Stimulated activated CD8-positive, alpha-beta memory T cell treated with anti-CD3 and anti-CD28 coated beads, Interleukin-7, amount 100 ng/mL, for 24 hours (primary cell): ENCODE measurements around the gene AGER.

ENCODE experiments used
- DNase-seq: peaks from one replicate; pipeline ENCODE4 v3.0.0-alpha.2; 2020; ENCODE audit warnings: low read depth

Gene AGER

GRCh38 chr6:32168807-32169591 is 15.1 kb downstream of the AGER start:
- DNase-seq, result no peak

- no peak for DNase-seq
These were observed 15.7 kb downstream of the AGER start for GRCh38 chr6:32168350-32168749.

GRCh38 chr6:32167761-32168262 is 16.2 kb downstream of the AGER start:
- no peak for DNase-seq

GRCh38 chr6:32167154-32167760 is 16.8 kb downstream of the AGER start:
- no peak for DNase-seq

DNA sequence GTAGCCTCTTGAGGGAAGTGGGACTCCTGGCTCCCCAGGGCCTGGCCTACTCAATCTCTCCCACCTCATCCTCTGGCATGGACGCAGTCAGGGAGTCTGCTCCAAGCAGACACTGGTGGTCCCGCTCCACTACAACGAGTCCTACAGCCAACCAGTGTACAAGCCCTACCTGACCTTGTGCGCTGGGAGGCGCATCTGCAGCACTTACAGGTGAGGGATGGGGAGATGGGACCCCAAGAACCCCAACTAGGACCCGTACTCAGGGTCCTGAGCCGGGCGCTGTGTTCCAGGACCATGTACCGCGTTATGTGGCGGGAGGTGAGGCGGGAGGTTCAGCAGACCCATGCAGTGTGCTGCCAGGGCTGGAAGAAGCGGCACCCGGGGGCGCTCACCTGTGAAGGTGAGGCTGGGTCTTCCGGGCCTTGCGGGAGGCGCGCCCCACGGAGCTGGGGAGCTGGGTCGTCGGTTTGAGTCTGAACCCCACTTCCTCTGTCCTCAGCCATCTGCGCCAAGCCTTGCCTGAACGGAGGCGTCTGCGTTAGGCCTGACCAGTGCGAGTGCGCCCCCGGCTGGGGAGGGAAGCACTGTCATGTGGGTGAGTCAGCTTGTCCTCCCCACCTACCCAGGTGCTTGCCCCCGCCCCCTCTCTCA is 17.5 kb downstream of the AGER start:
- no peak for DNase-seq

DNA sequence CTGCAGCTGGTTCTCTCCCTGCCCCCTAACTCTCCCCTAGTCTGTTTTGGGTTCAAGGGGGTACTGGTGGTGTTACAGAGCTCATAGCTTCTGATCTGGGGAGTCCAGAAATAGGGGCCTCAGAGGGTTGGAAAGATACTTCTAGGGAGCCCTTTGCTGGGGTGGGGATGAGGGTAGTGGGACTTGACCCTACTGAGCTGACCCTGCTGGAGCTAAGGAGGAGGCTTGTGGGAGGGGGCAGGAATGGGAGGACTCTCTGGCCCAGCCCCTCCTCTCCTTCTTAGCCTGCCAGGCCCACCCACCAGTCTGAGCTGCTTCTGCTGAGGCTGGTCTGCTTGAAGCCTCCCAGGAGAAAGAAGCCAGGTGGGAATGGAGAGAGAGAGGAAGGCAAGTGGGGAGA is 19.8 kb downstream of the AGER start, which contains the start of gene EGFL8:
TSS of gene EGFL8 (plus strand) at position 301 of the 400 bp plus-strand sequence. CDS start 1,571 bp downstream, outside the sequence.
- DNase-seq, result no peak

DNA sequence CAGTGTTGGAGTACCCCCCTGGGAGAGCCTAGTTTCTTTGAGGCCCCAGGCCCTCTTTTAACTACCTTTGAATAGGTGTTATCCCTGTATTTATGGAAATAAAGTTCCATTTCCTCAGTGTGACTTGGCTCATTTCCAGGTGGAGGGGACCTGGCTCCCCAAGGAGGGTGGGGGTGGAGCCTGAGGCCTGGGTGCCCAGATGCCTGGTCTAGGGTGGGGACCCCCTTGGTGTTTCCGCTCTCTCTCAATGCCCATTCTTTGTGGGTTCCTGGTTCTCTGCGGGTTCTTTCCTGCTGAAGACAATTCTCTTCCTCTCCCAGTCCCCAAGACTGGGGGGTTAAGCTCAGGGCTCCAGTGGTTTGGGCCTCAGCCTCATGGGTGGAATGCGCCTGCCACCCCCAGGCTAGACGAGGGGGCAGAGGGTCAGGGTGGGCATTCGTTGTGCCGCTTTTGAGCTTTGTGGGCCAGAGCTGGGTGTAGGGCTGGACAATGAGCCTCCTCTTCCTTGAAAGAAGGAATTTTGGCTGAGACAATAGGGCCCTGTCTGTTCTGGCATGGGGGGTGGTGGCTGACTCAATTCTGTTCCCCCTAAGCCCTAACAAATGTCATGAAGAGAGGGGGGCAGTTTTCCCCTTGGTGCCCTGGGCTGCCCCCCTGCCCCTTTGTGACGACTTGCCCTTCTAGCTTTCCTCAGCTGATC is 20.3 kb downstream of the AGER start:
- DNase-seq, result no peak

- DNase-seq, result no peak
These were observed 26.0 kb downstream of the AGER start for GRCh38 chr6:32158052-32158451.

- DNase-seq, result no peak
These were observed 27.2 kb downstream of the AGER start for GRCh38 chr6:32156891-32157290.

DNA sequence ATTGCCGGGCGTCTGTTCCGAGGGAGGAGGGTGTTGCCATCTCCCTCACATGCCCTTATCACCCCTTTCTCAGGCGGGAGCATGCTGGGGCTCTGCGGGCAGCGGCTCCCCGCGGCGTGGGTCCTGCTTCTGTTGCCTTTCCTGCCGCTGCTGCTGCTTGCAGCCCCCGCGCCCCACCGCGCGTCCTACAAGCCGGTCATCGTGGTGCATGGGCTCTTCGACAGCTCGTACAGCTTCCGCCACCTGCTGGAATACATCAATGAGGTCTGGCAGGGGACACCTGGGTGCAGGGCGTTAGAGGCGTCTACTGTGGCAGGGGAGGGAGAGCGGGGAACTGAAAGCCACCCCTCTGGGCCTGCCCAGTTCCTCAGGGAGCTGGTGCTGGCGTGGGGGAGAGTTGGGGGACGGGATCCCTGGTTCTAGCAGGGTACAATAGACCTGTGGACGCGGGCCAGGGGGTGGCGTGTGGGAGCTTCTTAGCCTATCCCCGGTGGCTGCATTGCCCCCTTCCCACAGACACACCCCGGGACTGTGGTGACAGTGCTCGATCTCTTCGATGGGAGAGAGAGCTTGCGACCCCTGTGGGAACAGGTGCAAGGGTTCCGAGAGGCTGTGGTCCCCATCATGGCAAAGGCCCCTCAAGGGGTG is 29.4 kb downstream of the AGER start:
- no peak for DNase-seq

- DNase-seq, result peak; percentile 75
These were observed 30.2 kb downstream of the AGER start, which contains the start of gene PPT2 for GRCh38 chr6:32153564-32154513. PPT2 (plus strand) TSS chr6:32154141; CDS start chr6:32154595, 454 bp downstream.

- no peak for DNase-seq
These were observed 31.1 kb downstream of the AGER start for GRCh38 chr6:32152769-32153563.

GRCh38 chr6:32151863-32152768 is 31.9 kb downstream of the AGER start, which contains the start of gene PRRT1:
PRRT1 (minus strand) TSS chr6:32151939; CDS start chr6:32151827, 112 bp downstream.
- DNase-seq, result no peak

DNA sequence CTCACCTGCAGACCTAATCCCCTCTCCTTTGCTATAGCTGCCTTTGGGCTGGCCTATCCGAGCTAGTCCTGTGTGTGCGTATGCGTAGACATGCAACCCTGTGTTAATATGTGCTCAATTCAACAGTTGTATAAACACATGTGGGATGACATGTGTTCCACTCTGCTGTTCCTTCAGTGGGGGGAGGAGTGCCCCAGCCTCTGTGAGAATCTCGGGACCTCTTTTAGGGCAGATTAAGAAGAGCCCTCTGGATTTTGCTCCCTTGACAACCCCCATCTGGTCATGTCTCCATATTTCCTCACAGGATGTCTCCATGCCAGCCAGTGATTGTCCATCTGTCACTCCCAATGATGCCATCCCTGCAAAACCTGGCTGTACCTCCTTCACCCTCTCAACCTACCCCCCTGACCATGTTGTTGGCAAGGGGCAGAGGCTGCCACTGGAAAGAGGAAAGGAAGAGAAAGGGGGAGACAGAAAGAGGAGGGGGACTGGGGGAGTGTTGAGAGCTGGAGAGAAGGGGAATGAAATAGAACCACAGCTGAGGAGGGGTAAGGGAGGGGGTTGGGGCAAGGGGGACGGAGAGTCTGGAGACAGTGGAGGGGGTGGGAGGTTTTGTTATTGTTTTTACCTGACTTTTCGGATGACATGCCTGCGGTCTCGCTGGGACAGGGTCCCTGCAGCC is 32.7 kb downstream of the AGER start:
- DNase-seq, result no peak

- DNase-seq, result no peak
These were observed 33.9 kb downstream of the AGER start for GRCh38 chr6:32149932-32150870.

DNA sequence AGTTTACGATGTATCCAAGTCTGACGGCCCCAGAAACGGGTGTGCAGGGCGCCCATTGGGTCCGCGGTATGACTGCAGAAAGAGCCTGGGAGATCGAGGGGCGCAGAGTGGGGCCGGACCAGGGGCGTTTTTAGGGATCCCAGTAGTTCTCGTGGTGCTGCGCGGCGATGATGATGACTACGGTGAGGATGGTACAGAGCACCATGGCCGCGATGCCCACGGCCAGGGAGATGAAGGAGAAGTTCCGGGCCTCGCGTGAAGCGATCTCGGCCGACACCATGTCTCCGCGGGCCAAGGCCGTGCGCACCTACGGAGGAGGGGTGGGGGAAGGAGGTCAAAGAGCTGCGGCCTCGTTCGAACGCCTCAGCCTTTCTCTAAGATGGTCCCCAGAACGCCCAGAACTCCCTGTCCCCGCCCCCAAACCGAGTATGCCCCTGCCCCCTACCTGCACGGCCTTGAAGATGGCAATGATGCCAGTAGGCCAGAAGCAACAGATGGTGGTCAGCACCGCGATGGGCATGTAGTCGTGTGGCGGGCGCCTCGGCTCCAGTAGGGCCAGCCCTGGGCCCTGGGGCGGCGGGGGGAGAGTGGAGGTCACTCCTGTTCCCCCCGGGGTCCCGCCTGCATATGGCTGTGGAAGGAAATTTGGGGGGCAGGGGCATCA is 34.8 kb downstream of the AGER start:
- no peak for DNase-seq
